Keratinocyte (primary cell): ENCODE measurements around the gene PADI4. TPM values are rescaled to one million over a fixed set of nuclear protein-coding genes. Genes with fewer than 3 reads are reported as not detected.
"Not testable (repeated sequence)": the region's sequence is repeated elsewhere in the genome, so short reads cannot be mapped to it uniquely, and the experiment has no call there.

Experiments
- DNase-seq: peaks from one replicate; pipeline ENCODE4 v3.0.0-alpha.2; 2011; ENCODE audit warnings: low read depth, missing footprints, low spot score
- FAIRE-seq: peaks from 2 replicates; lab custom pipeline; 2011; peaks lifted over from hg19 to GRCh38; lab: Jason Lieb, UNC
- H2AFZ ChIP-seq: 2 replicates; pipeline ENCODE4 v1.6.0; 2012; ENCODE audit warnings: low read length, control low read depth, inconsistent platforms; ENCODE audit not compliant: control insufficient read depth
- H3K27ac ChIP-seq: 2 replicates; pipeline ENCODE4 v1.5.1; 2011; ENCODE audit warnings: low read length; ENCODE audit not compliant: control insufficient read depth, insufficient read depth
- H3K27me3 ChIP-seq: 3 replicates; pipeline ENCODE4 v1.6.0; 2011; ENCODE audit warnings: low read length; ENCODE audit not compliant: control insufficient read depth, insufficient read depth; ENCODE audit errors: extremely low read depth
- H3K36me3 ChIP-seq, 2 experiments: 2 replicates in 1 of 2; 3 replicates in 1 of 2; pipeline ENCODE4 v1.5.1; 2011; ENCODE audit warnings: low read length in 2 of 2, mild to moderate bottlenecking in 1 of 2; ENCODE audit not compliant: control insufficient read depth in 2 of 2, insufficient read depth in 2 of 2; ENCODE audit errors: extremely low read depth in 1 of 2
- H3K4me1 ChIP-seq: 3 replicates; pipeline ENCODE4 v1.5.1; 2011; ENCODE audit warnings: low read length; ENCODE audit not compliant: control insufficient read depth, insufficient read depth; ENCODE audit errors: extremely low read depth
- H3K4me2 ChIP-seq: 3 replicates; pipeline ENCODE4 v1.6.0; 2011; ENCODE audit warnings: low read depth, low read length; ENCODE audit not compliant: control insufficient read depth, insufficient read depth; ENCODE audit errors: extremely low read depth
- H3K4me3 ChIP-seq, 3 experiments: fragments of 200-600 bp in 1 of 3; sonication (generic) in 1 of 3; 2 replicates in 2 of 3; 3 replicates in 1 of 3; pipeline ENCODE4 v1.5.1; 2011 to 2016; ENCODE audit warnings: low read length in 3 of 3, mild to moderate bottlenecking in 3 of 3, control low read depth in 2 of 3, inconsistent platforms in 1 of 3, low read depth in 1 of 3, mixed read lengths in 1 of 3, mixed run types in 1 of 3, moderate library complexity in 1 of 3; ENCODE audit not compliant: control insufficient read depth in 2 of 3, insufficient read depth in 2 of 3; ENCODE audit errors: extremely low read depth in 1 of 3
- H3K79me2 ChIP-seq: 2 replicates; pipeline ENCODE4 v1.6.0; 2012; ENCODE audit warnings: low read length; ENCODE audit not compliant: control insufficient read depth, insufficient read depth
- H3K9ac ChIP-seq: 3 replicates; pipeline ENCODE4 v1.6.0; 2011; ENCODE audit warnings: low read length; ENCODE audit not compliant: control insufficient read depth, insufficient read depth; ENCODE audit errors: extremely low read depth
- H3K9me1 ChIP-seq: 3 replicates; pipeline ENCODE4 v1.6.0; 2011; ENCODE audit warnings: low read length; ENCODE audit not compliant: control insufficient read depth, insufficient read depth; ENCODE audit errors: extremely low read depth
- H3K9me3 ChIP-seq: 2 replicates; pipeline ENCODE4 v1.5.1; 2012; ENCODE audit warnings: low read depth, low read length; ENCODE audit not compliant: control insufficient read depth
- H4K20me1 ChIP-seq: 3 replicates; pipeline ENCODE4 v1.6.0; 2011; ENCODE audit warnings: low read length; ENCODE audit not compliant: control insufficient read depth, insufficient read depth; ENCODE audit errors: extremely low read depth
- EZH2 ChIP-seq: IDR thresholded peaks from one replicate; pipeline ENCODE4 v1.6.1; 2012; ENCODE audit warnings: inconsistent platforms, mild to moderate bottlenecking, low read length, moderate library complexity
- dilution Hi-C: fragments of 300-500 bp; cut with MboI; formaldehyde crosslinking; loops from one replicate; pipeline ENCODE4 v1.7.0; 2020; ENCODE audit warnings: low sequenced_read_pairs; ENCODE audit not compliant: extremely low pct_ligation_motif_present
- polyA plus RNA-seq, 5 experiments: library from polyadenylated mRNA; depleted of rRNA in 3 of 5; stranded (reverse) in 3 of 5; stranded (forward) in 1 of 5; unstranded in 1 of 5; fragments of >200 nt; gene quantifications; 1 replicate in 1 of 5; 2 replicates in 3 of 5; 3 replicates in 1 of 5; pipeline versions ENCODE4 v1.2.1 to v1.2.3, GENCODE V29; 2011 to 2012; ENCODE audit warnings: missing spikeins in 2 of 5, low read depth in 1 of 5, low replicate concordance in 1 of 5
- TF ChIP-seq, protein P1 (sequence below), 3 experiments: IDR thresholded peaks in 1 of 3; conservative IDR thresholded peaks in 1 of 3; optimal IDR thresholded peaks in 1 of 3; 2 replicates in 2 of 3; 3 replicates in 1 of 3; pipeline versions ENCODE3 to v1.5.1; 2011; ENCODE audit warnings: low read length in 3 of 3, mild to moderate bottlenecking in 3 of 3, moderate library complexity in 2 of 3, control low read depth in 1 of 3, inconsistent platforms in 1 of 3; ENCODE audit not compliant: insufficient read depth in 2 of 3; ENCODE audit errors: extremely low read depth in 1 of 3

Gene PADI4
- polyA plus RNA-seq, 1 donor (not counting 4 experiments of a cell fraction or from before 2014, with no cell fraction given): 0.03 TPM

DNA sequence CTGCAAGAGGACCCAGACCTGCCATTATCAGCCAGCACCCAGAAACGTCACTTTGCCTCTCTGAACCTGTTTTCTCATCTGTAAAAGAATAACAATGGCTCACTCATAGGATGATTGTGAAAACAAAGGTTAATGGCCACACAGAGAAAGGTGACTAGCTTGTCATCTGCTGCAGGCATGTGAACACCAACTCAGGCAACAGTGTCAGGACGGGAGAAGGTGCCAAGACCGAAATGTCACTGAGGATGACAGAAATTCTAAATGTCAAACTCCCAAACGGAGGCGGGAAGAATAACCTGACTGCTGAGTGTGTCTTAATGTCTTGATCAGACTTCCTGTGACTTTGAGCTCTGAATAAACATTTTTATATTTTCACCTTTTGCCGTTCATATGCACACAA lies 10.3 kb downstream of the PADI4 start:
- H3K4me2 ChIP-seq: no peak overlapping the region
- DNase-seq: no peak
- H3K79me2 ChIP-seq: no peaks in the 10 kb centered on the region
- H3K4me3 ChIP-seq: no peak overlapping the region
- H3K27me3 ChIP-seq: peaks cover 6% of the 10 kb centered on the region
- H2AFZ ChIP-seq: no peak overlapping the region
- FAIRE-seq: no peak
- no peaks in the 10 kb centered on the region for H3K9me1 ChIP-seq
- no peaks in the 10 kb centered on the region for H3K36me3 ChIP-seq
- TF ChIP-seq, protein P1, sequence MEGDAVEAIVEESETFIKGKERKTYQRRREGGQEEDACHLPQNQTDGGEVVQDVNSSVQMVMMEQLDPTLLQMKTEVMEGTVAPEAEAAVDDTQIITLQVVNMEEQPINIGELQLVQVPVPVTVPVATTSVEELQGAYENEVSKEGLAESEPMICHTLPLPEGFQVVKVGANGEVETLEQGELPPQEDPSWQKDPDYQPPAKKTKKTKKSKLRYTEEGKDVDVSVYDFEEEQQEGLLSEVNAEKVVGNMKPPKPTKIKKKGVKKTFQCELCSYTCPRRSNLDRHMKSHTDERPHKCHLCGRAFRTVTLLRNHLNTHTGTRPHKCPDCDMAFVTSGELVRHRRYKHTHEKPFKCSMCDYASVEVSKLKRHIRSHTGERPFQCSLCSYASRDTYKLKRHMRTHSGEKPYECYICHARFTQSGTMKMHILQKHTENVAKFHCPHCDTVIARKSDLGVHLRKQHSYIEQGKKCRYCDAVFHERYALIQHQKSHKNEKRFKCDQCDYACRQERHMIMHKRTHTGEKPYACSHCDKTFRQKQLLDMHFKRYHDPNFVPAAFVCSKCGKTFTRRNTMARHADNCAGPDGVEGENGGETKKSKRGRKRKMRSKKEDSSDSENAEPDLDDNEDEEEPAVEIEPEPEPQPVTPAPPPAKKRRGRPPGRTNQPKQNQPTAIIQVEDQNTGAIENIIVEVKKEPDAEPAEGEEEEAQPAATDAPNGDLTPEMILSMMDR (optimal IDR thresholded peaks at IDR 0.05 in 1 of 3, IDR thresholded peaks at IDR 0.05 in 1 of 3, conservative IDR thresholded peaks at IDR 0.05 in 1 of 3; ENCODE audit: extremely low read depth in 1 of 3, insufficient read depth in 2 of 3, low read length in 3 of 3): no peak
- TF ChIP-seq EZH2: no peak
- H4K20me1 ChIP-seq: no peaks in the 10 kb centered on the region
- H3K9ac ChIP-seq: no peak overlapping the region
- no peaks in the 10 kb centered on the region for H3K4me1 ChIP-seq
- dilution Hi-C loops: no loop called here
- no peak overlapping the region for H3K27ac ChIP-seq
- H3K9me3 ChIP-seq: no peaks in the 10 kb centered on the region

DNA sequence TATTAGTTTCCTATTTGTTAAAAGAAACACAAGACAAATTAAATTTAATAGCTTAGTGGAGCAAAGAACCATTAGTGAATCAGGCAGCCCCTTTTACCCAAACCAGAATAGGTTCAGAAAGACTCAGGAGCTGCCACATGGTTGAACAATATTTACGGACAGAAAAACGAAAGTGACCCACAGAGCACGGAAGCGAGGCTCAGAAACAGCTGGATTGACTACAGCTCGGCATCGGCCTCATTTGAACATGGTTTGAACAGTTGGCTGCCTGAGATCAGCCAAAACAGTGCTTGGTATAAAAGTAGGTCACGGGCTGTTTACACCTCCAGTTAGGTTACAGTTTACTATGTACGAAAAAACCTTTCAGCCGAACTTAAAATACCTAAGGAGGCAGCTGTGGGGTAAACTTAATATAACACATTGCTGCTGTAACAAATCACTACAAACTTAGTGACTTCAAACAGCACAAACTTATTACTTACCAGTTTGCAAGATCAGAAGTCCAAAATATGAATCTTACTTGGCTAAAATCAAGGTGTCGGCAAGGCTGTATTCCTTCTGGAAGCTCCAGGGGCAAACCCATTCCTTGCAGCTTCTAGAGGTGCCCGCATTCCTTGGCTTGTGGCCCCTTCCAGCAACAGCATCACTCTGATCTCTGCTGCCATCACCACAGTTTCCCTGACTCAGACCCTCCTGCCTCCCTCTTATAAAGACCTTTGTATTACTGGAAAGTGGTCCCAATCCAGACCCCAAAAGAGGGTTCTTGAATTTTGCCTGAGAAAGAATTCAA lies 11.8 kb downstream of the PADI4 start:
- TF ChIP-seq, protein P1 (optimal IDR thresholded peaks at IDR 0.05 in 1 of 3, IDR thresholded peaks at IDR 0.05 in 1 of 3, conservative IDR thresholded peaks at IDR 0.05 in 1 of 3; ENCODE audit: extremely low read depth in 1 of 3, insufficient read depth in 2 of 3, low read length in 3 of 3): no peak
- no peak for TF ChIP-seq EZH2
- Histone ChIP-seq H3K9me3 (no peaks in the 10 kb centered on the region), H3K4me3 (no peak overlapping the region), H3K9ac (no peak overlapping the region), H3K36me3 (no peaks in the 10 kb centered on the region), H3K9me1 (no peaks in the 10 kb centered on the region), H3K4me1 (no peaks in the 10 kb centered on the region), H3K79me2 (no peaks in the 10 kb centered on the region), H2AFZ (no peak overlapping the region), H3K4me2 (no peak overlapping the region), H3K27me3 (peaks cover 6% of the 10 kb centered on the region), H4K20me1 (no peaks in the 10 kb centered on the region), H3K27ac (no peak overlapping the region)
- dilution Hi-C loops: no loop called here
- no peak for FAIRE-seq
- DNase-seq: no peak

DNA sequence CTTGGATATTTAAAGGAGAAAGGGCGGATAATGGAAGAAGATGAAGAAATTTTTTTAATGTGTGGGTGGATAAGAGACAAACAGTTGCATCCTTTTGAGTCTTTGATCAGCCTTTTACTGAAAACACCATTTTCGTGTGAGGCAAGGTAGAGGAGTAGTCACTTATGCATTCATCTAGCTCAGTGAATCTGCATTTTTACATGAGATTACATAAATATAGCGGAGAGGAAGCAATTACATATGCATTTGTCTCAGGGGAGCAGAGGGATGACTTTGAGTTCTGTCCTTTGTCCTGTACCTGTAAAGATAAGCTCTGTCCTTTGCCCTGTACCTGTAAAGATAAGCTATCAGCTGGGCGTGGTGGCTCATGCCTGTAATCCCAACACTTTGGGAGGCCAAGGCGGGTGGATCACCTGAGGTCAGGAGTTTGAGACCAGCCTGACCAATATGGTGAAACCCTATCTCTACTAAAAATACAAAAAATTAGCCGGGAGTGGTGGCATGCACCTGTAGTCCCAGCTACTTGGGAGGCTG lies 13.9 kb downstream of the PADI4 start:
- H3K79me2 ChIP-seq, DNase-seq, H3K4me2 ChIP-seq, H3K4me1 ChIP-seq, H3K4me3 ChIP-seq, H4K20me1 ChIP-seq, H3K27ac ChIP-seq, H3K27me3 ChIP-seq, H3K9ac ChIP-seq, H3K9me1 ChIP-seq, FAIRE-seq, H3K36me3 ChIP-seq, H2AFZ ChIP-seq, H3K9me3 ChIP-seq, dilution Hi-C loops: not testable (repeated sequence)
